Skin epidermis (tissue), 12 donors: ENCODE measurements around the gene HOXD13.

Experiments
- H3K27ac ChIP-seq, 21 experiments: fragments of 200-600 bp; sonication (generic) in 11 of 21; one replicate each; pipeline ENCODE4 v1.5.0; 2020; ENCODE audit warnings: mild to moderate bottlenecking in 3 of 21, inconsistent platforms in 2 of 21, moderate library complexity in 2 of 21
- H3K4me3 ChIP-seq, 7 experiments: fragments of 200-600 bp; sonication (generic) in 2 of 7; one replicate each; pipeline ENCODE4 v1.5.0; 2020; ENCODE audit warnings: inconsistent platforms in 2 of 7, mild to moderate bottlenecking in 2 of 7, moderate library complexity in 1 of 7

HOXD13 gene

GRCh38 chr2:176079831-176080539 is 12.5 kb upstream of the HOXD13 start:
- H3K27ac ChIP-seq: no peak overlapping the region
- H3K4me3 ChIP-seq: peak overlapping the region in 3 of 7 experiments; percentile 1 to 23 (median 22)

DNA sequence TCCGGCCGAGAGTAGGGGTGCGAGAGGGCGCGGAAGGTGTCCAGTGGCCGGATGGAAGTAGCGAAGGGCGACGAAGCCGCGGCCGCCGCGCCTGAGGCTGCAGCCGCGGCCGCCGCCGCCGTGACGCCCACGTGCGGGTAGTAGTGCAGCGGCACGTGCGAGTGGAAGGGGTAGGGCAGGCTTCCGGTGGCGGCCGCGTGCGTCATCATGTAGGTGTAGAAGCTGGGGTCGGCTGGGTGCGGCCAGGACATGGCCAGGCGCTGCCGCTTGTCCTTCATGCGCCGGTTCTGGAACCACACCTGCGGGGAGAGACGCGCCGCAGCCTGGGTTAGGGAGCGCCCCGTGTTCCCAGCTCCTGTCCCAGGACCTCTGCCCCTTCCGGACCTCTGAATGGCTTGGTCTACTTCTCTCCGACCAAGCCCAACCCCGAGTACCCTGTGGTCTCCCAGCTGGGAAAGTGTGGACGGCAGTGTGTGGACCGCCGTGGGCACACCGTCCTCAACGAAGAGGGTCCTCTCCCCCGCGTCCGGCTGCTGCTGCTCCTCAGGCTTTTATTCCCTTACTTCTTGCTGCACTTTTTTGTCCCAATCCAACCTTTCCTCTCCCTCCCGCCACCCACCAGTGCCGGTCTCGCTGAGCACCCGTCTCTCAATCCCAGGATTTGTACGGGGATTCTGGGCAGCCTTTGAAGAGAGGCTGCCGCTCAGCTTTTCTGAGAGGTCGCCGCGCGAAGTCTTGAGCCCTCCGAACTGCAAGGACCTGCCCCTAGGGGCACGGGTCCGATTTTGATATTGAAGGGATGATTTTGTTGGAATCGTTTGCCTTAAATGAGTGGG is 11.8 kb upstream of the HOXD13 start:
- no peak overlapping the region for H3K27ac ChIP-seq
- peak overlapping the region in 1 of 7 experiments; percentile 22 for H3K4me3 ChIP-seq

- Histone ChIP-seq H3K4me3 (no peak overlapping the region), H3K27ac (no peak overlapping the region)
Observed at GRCh38 chr2:176081376-176081836, 11.1 kb upstream of the HOXD13 start.

DNA sequence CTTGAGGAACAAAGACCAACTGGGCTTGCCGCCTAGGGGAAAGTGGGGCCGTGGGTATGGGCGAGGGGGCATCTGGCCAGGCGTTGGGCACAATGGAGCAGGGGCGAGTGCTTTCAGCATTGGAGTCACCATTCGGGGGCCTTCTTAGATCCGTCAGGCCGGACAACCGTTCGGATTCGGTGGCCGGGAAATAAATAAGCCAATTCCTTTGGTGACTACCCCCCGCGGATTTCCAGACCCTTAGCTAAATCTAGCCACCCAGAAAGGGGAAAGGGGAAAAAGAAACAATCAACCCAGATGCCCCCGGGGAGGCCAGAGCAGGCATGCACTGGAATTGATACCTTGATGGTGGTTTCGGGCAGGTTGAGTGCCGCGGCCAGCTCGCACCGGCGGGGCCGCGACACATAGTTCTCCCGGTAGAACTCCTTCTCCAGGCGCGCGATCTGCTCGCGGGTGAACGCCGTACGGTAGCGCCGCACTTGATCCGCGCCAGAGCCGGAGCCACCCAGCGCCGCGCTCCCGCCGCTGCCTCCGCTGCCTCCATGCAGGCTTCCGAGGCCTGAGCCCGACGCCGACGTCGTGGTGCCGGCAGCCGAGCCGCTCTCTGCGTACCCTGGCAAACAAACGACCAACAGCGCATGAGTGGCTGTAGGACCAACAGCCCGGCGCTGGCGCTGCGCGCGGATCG is 10.5 kb upstream of the HOXD13 start:
- Histone ChIP-seq H3K27ac (no peak overlapping the region), H3K4me3 (no peak overlapping the region)

GRCh38 chr2:176082525-176082823 is 10.0 kb upstream of the HOXD13 start:
- no peak overlapping the region for H3K4me3 ChIP-seq
- H3K27ac ChIP-seq: no peak overlapping the region

DNA sequence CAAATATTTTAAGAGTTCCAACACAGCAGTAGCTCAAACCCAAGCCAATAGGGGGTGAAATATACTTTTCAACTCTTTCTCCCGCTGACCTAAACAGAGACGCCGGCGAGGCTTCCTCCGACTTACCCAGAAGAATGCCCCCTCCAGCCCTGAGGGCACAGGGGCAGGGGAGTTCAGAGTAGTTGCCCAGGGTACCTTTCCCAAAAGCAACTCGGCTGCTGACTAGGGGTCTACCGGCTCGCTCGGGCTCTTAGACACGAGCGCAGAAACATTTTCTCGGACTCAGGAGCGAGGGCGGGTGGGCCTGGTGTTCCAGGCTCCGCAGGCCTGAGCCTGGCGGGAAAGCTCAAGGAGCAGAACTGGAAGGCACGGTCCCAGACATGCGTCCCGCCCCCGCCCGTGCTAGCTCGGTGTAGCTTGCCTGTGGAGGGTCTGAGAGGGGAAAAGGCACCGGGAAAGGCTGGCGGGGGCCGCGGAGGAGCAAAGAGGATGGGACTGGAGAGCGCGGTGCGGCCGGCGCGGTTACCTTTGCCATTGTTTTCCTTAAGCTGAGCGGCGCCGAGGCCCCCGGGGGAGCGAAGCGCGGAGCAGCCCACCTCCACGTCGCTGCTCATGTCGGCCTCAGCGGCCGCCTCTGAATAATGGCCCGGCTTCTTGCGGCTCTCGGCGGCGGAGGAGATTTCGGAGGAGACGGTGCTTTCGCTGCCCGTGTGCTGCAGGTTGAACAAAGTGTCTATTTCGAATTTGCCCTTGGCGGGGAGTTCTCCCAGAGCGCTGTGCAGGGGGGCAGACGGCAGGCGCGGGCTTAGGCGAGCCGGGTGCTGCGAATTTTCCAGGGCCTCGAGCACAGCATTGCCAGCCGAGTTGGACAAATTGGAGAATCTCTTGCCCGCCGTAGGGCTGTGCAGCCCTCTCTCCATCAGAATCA is 9.4 kb upstream of the HOXD13 start:
- H3K4me3 ChIP-seq: no peak overlapping the region
- H3K27ac ChIP-seq: no peak overlapping the region

DNA sequence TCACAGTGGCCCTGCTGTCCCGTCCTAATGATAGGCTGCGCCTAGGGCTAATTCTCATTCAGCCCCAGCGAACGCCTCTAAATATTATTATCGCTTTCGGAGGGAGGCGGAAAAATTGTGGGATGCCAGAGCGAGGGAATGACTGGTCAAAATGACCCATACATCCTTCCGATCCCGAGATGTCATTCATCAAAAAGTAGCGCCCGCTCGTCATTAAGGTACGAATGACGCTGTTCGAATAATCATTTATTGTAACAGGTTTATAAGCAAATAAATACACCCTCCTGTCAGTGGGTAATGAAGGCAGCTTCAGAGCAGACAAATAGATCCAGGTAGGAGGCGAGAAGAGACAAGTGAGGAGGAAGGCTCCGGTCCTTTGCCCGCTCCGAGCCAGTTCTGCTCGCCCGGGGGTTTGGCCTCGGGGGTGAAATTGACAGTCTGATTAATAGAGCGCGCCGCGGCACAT is 8.7 kb upstream of the HOXD13 start, which contains the start of gene EVX2:
Gene EVX2, minus strand, starts transcription at position 167 of the 466 bp plus-strand sequence. CDS start 186 bp downstream, outside the sequence.
- Histone ChIP-seq H3K4me3 (no peak within 1 kb of the TSS), H3K27ac (no peak within 1 kb of the TSS)

GRCh38 chr2:176084611-176085119 is 7.9 kb upstream of the HOXD13 start:
- no peak overlapping the region for H3K4me3 ChIP-seq

GRCh38 chr2:176085120-176085788 is 7.3 kb upstream of the HOXD13 start:
- no peak overlapping the region for H3K4me3 ChIP-seq
- H3K27ac ChIP-seq: no peak overlapping the region

More at GRCh38 chr2:176084611-176085119, 7.9 kb upstream of the HOXD13 start:
- no peak overlapping the region for H3K27ac ChIP-seq

DNA sequence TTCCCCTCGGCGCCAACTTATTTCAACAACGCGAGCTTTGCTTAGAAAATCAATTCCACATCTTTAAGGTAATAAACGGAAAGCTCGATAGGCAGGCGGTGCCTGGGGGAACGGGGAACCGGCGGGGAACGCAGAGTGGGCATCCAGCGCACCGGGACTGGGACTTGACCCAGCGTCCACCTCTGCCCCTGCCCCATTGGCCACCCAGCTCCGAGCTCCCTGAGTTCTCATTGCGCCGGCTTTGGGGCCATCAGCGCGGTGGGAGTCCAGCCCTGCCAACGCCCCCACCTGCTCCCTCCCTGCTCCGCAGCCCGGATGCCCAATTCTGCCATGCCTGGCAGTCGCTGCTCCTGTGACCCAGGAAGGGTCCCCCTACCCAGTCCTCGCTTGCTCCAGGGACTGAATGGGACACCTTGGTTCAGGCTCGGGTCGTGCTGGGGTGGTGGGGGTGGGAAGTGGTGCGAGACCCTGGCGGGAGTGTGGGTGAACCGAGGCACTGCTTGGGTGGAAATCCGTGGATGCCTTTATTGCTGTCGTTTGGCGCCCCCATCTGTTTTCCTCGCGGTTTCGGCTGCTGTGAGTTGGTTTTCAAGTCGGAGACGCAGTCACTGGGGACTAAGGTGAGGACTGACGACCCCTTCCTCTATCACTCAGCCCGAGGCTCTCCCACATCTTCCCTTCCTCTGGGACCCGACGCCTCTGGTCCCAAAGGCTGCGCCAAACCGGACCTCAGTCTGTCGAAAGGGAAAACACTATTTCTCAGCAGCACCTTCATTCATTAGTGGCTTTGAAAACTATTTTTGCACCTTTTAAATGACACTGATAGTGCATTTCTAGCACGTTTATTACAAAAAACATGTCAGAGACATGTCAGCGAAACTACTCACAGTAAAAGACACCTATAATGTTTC is 6.4 kb upstream of the HOXD13 start:
- no peak overlapping the region for H3K4me3 ChIP-seq

DNA sequence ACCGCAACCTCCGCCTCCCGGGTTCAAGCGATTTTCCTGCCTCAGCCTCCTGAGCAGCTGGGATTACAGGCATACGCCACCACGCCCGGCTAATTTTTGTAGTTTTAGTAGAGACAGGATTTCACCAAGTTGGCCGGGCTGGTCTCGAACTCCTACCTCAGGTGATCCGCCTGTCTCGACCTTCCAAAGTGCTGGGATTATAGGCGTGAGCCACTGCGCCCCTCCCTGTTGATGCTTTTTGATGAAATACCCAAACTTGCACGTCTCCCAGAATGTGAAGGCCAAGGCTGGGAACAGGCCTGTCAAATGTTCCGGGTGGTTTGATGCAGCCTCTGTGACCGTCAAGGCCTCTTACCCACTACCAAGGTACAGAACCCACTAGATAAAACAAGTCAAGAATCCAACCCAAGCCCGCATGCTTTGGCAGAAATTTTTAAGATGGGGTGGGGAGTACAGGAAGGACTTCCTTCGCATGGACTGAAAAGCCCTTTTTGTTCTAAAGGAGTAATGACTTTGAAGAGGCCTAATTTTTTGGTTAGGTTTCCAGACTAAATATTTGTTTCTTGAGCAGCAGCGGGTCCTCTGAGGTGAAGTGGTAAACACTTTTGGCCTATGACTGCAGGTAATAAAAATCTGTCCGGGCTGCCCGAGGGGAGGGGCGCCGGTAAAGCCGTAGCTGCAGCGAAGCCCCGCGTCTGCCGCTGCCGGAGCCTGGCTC is 5.0 kb upstream of the HOXD13 start:
- no peak overlapping the region for H3K27ac ChIP-seq
- peak overlapping the region in 3 of 7 experiments; percentile 1 to 17 (median 6) for H3K4me3 ChIP-seq

More for the DNA sequence above, 6.4 kb upstream of the HOXD13 start:
- H3K27ac ChIP-seq: no peak overlapping the region

DNA sequence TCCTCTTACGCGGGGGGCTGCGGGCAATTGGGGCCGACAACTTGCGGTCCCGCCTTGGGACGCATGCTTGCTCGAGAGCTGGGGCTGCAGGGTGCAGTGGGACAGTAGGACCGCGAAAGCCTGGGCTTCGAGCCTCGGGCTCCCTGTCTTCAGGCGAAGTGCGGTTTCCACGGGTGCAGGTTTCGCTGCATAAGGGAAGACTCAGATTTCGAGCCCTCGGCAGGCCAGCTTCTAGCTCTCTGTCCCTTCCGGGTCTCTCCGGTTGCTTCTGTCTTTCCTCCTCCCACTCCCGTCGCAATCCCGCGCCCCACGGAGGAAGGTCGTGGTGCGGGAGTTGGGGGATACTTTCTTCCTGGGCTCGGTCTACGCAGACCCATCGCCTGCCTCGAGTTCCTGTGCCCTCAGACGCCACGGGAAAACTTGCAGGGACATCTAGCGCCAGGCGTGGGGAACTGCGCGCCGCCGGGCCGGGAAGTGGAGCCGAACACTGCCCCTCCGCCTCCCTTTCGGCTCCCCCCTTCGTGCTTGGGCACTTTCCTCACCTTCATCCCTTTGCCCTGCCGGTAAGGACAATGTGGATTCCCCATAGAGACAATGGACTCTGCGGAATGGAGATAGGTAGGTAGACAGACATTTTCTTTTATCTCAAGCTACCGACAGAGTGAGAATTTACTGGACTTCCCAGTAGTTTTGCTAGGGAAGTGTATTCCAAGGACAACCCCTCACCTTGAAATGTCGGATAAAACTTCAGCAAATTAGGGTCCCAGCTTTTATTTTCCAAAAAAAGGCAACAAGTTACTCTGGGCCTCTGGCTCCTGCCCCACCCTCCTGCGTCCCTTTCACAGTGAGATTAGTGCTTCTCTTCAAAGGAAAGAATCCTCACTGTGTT is 4.2 kb upstream of the HOXD13 start:
- Histone ChIP-seq H3K27ac (no peak overlapping the region), H3K4me3 (peak overlapping the region in 4 of 7 experiments; percentile 1 to 17 (median 9))

- no peak overlapping the region for H3K27ac ChIP-seq
- H3K4me3 ChIP-seq: no peak overlapping the region
Observed at GRCh38 chr2:176088937-176089842, 3.3 kb upstream of the HOXD13 start.

- H3K4me3 ChIP-seq: no peak overlapping the region
- no peak overlapping the region for H3K27ac ChIP-seq
Observed at GRCh38 chr2:176089843-176090395, 2.6 kb upstream of the HOXD13 start.
